Esophagus (tissue), 2 donors: ENCODE data around the gene MISP3. TPM values are rescaled to one million over a fixed set of nuclear protein-coding genes. Genes with fewer than 3 reads are reported as not detected.

ENCODE experiments used
- H3K27ac ChIP-seq, 2 donors: one replicate each; pipeline ENCODE4 v1.5.1; 2013; ENCODE audit warnings: low read depth in 2 of 2, mild to moderate bottlenecking in 2 of 2, inconsistent platforms in 1 of 2, low read length in 1 of 2, moderate library complexity in 1 of 2
- H3K27me3 ChIP-seq, 2 donors: one replicate each; pipeline ENCODE4 v1.6.1; 2013; ENCODE audit warnings: low read length in 2 of 2, control low read depth in 1 of 2, mild to moderate bottlenecking in 1 of 2; ENCODE audit not compliant: insufficient read depth in 2 of 2, control insufficient read depth in 1 of 2
- H3K36me3 ChIP-seq, 2 donors: one replicate each; pipeline ENCODE4 v1.6.1; 2013; ENCODE audit warnings: low read length in 1 of 2; ENCODE audit not compliant: control insufficient read depth in 2 of 2, insufficient read depth in 2 of 2
- H3K4me1 ChIP-seq, 2 donors: one replicate each; pipeline ENCODE4 v1.6.1; 2013; ENCODE audit warnings: low read length in 1 of 2; ENCODE audit not compliant: control insufficient read depth in 2 of 2, insufficient read depth in 2 of 2
- H3K4me3 ChIP-seq, 2 donors: one replicate each; pipeline ENCODE4 v1.5.1; 2013; ENCODE audit warnings: low read length in 2 of 2, mild to moderate bottlenecking in 2 of 2, low read depth in 1 of 2, moderate library complexity in 1 of 2
- H3K9me3 ChIP-seq, 2 donors: one replicate each; pipeline ENCODE4 v1.6.1; 2013; ENCODE audit warnings: mild to moderate bottlenecking in 2 of 2, low read depth in 1 of 2, low read length in 1 of 2, moderate library complexity in 1 of 2; ENCODE audit not compliant: control insufficient read depth in 2 of 2, insufficient read depth in 1 of 2
- WGBS, 2 donors: extraction: QIAGEN DNeasy Blood & Tissue Kit; methylation state at CpG; one replicate each; pipeline ENCODE4 v1.1.7; 2013; 5-methylcytosine and 5-hydroxymethylcytosine counted together
- polyA plus RNA-seq, 2 donors: library from polyadenylated mRNA; stranded (reverse); fragments of 200-250 nt; gene quantifications; one replicate each; pipeline ENCODE4 v1.2.3, GENCODE V29; 2013
- donor health status: healthy with polysubstance abuse.
- donor health status: Bipolar disorder and iron deficiency.

Gene MISP3
- polyA plus RNA-seq, 2 donors: 3.1 to 7.1 TPM

DNA sequence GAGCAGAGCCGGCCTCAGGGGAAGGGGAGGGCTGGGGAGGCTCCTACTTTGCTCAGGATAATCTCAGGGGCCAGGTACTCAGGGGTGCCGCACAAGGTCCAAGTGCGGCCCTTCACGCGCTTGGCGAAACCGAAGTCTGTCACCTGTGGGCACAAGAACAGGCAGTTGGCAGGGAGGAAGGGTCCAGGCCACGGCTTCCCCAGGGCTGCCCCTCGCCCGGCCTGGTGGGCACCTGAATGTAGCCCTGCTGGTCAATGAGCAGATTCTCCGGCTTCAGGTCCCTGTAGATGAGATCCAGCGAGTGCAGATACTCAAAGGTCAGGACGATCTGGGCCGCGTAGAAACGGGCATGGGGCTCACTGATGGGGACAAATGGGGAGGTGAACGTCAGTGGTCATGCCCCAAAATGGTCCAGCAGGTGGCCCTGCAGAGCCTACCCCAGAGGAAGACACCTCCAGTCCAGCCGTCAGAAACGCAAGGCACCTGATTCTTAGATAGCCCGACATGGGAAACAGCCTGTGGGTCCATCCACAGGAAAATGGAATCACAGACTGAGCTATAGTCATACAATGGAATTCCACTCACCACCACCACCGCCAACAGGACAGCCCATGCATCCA lies 25.1 kb downstream of the MISP3 start:
- Histone ChIP-seq H3K9me3 (peaks cover 0 to 5% of the 10 kb centered on the region in 2 donors), H3K4me3 (no peak overlapping the region), H3K36me3 (peaks cover 8 to 27% of the 10 kb centered on the region in 2 donors), H3K4me1 (no peaks in the 10 kb centered on the region), H3K27me3 (no peaks in the 10 kb centered on the region), H3K27ac (no peak overlapping the region)
- 83 to 85% methylated on average over 21 of the region's 21 CpGs for WGBS, 2 donors

- Histone ChIP-seq H3K36me3 (peaks cover 11 to 35% of the 10 kb centered on the region in 2 donors), H3K27ac (no peak overlapping the region), H3K4me3 (no peak overlapping the region), H3K4me1 (no peaks in the 10 kb centered on the region), H3K9me3 (no peaks in the 10 kb centered on the region), H3K27me3 (no peaks in the 10 kb centered on the region)
- 96% methylated on average over 6 of the region's 6 CpGs for WGBS, 2 donors
These were observed 28.5 kb downstream of the MISP3 start for GRCh38 chr19:14101003-14101545.

GRCh38 chr19:14102102-14102696 lies 29.6 kb downstream of the MISP3 start:
- no peaks in the 10 kb centered on the region for H3K27me3 ChIP-seq
- H3K9me3 ChIP-seq: no peaks in the 10 kb centered on the region
- H3K4me1 ChIP-seq: no peaks in the 10 kb centered on the region
- H3K36me3 ChIP-seq: peaks cover 8 to 30% of the 10 kb centered on the region in 2 donors
- WGBS, 2 donors: 68% methylated on average over 11 of the region's 11 CpGs
- no peak overlapping the region for H3K4me3 ChIP-seq
- peak overlapping the region in 1 of 2 donors; percentile 13 for H3K27ac ChIP-seq

GRCh38 chr19:14102756-14103155 lies 30.2 kb downstream of the MISP3 start:
- no peak overlapping the region for H3K4me3 ChIP-seq
- H3K9me3 ChIP-seq: no peaks in the 10 kb centered on the region
- peaks cover 7 to 24% of the 10 kb centered on the region in 2 donors for H3K36me3 ChIP-seq
- H3K27me3 ChIP-seq: no peaks in the 10 kb centered on the region
- H3K4me1 ChIP-seq: no peaks in the 10 kb centered on the region
- H3K27ac ChIP-seq: peak overlapping the region in 1 of 2 donors; percentile 34
- 89 to 93% methylated on average over 10 of the region's 10 CpGs for WGBS, 2 donors

DNA sequence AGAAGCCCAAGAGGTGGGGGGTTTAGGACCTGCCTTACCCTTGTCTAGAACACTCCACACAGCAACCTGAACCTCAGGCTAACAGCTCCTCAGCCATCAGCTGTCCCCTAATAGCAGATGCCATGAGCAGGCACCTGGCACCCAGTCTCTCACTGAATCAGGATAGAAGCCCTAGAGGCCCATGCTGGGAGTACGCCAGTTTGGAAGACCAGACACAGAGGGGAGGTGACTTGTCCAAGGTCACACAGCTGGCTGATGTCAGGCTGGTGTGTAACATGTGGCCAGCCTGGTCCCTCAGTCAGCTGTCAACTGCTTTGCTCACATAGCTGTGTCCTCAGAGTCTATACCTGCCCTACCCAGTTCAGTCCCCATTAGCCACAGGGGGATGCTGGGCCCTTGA lies 30.7 kb downstream of the MISP3 start:
- Histone ChIP-seq H3K9me3 (no peaks in the 10 kb centered on the region), H3K4me3 (no peak overlapping the region), H3K27me3 (no peaks in the 10 kb centered on the region), H3K4me1 (no peaks in the 10 kb centered on the region), H3K27ac (no peak overlapping the region), H3K36me3 (peaks cover 7 to 22% of the 10 kb centered on the region in 2 donors)
- 92 to 94% methylated on average over 1 of the region's 1 CpG for WGBS, 2 donors

DNA sequence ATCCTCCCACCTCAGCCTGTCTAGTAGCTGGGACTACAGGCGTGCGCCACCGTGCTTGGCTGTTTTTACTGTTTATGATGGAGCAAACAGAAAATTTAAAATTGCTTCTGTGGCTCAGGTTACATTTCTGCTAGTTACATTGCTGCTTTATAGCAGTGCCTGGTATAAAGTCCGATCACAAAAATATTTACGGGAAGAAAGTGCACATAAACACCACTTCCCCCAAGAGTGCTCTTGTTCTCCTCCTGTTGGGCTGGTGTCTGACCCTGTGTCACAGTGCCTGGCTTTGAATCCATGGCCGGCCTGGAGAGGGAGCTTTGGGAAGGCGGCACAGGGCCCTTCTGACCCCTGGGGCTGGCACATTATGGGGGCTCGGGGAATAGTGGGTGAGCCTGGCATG lies 33.1 kb downstream of the MISP3 start:
- no peak overlapping the region for H3K27ac ChIP-seq
- WGBS, 2 donors: 89 to 91% methylated on average over 8 of the region's 8 CpGs

DNA sequence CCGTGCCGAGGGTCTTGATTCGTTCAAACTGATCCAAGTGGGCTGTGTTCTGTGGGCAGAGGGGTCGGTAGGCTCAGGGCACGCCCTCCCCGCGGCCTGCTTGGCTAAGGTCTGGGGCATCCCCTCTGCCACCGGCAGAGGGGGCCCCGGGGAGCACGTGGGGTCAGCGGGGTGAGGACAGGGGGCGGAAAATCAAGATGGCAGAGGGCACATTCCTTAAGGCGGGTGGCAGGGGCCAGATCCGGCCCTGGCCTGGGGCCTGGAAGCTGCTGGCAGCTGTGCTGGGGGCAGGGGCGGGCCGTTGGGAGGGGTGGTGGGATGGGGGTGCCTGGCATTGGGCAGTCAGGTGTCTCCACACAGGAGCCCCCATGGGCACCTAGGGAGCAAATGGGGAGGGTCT lies 34.3 kb downstream of the MISP3 start:
- Histone ChIP-seq H3K27ac (peak overlapping the region in 1 of 2 donors; percentile 21), H3K9me3 (no peaks in the 10 kb centered on the region), H3K36me3 (peaks cover 3 to 16% of the 10 kb centered on the region in 2 donors), H3K27me3 (no peaks in the 10 kb centered on the region), H3K4me1 (no peaks in the 10 kb centered on the region), H3K4me3 (no peak overlapping the region)
- 84 to 88% methylated on average over 14 to 16 of the region's 16 CpGs for WGBS, 2 donors

More for the DNA sequence above, 33.1 kb downstream of the MISP3 start:
- Histone ChIP-seq H3K36me3 (peaks cover 5 to 18% of the 10 kb centered on the region in 2 donors), H3K27me3 (no peaks in the 10 kb centered on the region), H3K4me1 (no peaks in the 10 kb centered on the region), H3K4me3 (no peak overlapping the region), H3K9me3 (no peaks in the 10 kb centered on the region)

- Histone ChIP-seq H3K4me1 (peaks cover 2 to 7% of the 10 kb centered on the region in 2 donors), H3K36me3 (peaks cover 3 to 11% of the 10 kb centered on the region in 2 donors), H3K9me3 (no peaks in the 10 kb centered on the region), H3K27me3 (no peaks in the 10 kb centered on the region), H3K4me3 (no peak overlapping the region), H3K27ac (peak overlapping the region; percentile 30 to 45)
- WGBS, 2 donors: 77 to 78% methylated on average over 20 to 23 of the region's 23 CpGs
These were observed 35.2 kb downstream of the MISP3 start for GRCh38 chr19:14107581-14108461.

DNA sequence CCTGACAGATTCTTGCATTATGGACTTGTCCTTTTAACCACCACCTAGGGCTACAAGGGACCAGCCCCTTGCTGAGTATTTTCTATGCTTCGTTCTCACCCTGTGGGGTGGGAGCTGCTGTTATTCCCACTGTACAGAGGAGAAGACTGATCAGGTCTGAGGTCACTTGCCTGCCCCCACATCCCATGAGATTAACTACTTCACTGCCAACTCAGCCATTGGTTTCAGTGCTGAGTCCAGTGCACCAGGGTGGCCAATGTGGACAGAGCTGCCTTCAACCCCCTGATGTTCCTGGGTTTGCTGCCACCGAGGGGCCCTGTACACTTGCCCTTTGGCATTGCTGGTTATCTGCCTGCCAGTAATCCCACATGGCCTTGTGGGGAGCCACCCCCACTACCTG lies 38.1 kb downstream of the MISP3 start:
- Histone ChIP-seq H3K4me3 (no peak overlapping the region), H3K27me3 (no peaks in the 10 kb centered on the region), H3K27ac (no peak overlapping the region), H3K9me3 (no peaks in the 10 kb centered on the region), H3K36me3 (peaks cover 2 to 8% of the 10 kb centered on the region in 2 donors), H3K4me1 (peaks cover 10% of the 10 kb centered on the region in 2 donors)
- 71 to 73% methylated on average over 2 of the region's 2 CpGs for WGBS, 2 donors
